Occipital lobe (tissue), 2 donors: ENCODE data around the gene CFAP20. TPM values are rescaled to one million over a fixed set of nuclear protein-coding genes. Genes with fewer than 3 reads are reported as not detected.

ENCODE experiments used
- small RNA-seq: library from RNA; depleted of rRNA; stranded (forward); fragments of <200 nt; gene quantifications from one replicate; pipeline ENCODE3, GENCODE V24; 2014
- total RNA-seq: library from RNA; depleted of rRNA; stranded (reverse); fragments of >200 nt; gene quantifications from one replicate; pipeline ENCODE4 v1.2.3, GENCODE V29; 2014

CFAP20 gene
- total RNA-seq, 1 donor from 2014 or later, result 82.8 TPM

Small RNA genes lying within 50 kb of the gene (small RNA-seq; reads per million reads assigned to genes)
- not detected for gene RF00019

Other genes with a start within 250 kb of the CFAP20 start
- not detected for gene CNGB1, start 158.3 kb downstream of the CFAP20 start, total RNA-seq
- gene ZNF319, start 128.7 kb downstream of the CFAP20 start, total RNA-seq, result 4.2 TPM
- 5.0 TPM for gene USB1, start 128.0 kb downstream of the CFAP20 start, total RNA-seq
- gene MMP15, start 103.6 kb downstream of the CFAP20 start, total RNA-seq, result 12.6 TPM
- 19.0 TPM for gene CSNK2A2, start 68.7 kb upstream of the CFAP20 start, total RNA-seq
- gene PRSS54, start 165.6 kb upstream of the CFAP20 start, total RNA-seq, result not detected